Activated T-helper 1 cell treated with Interleukin-2 at 50 U/mL for 16 hours (primary cell): Measurements from ENCODE around the gene GAS2L2.
"Not testable (repeated sequence)": the region's sequence is repeated elsewhere in the genome, so short reads cannot be mapped to it uniquely, and the experiment has no call there.

ENCODE experiments used
- DNase-seq: peaks from one replicate; pipeline ENCODE4 v3.0.0-alpha.2; 2020; ENCODE audit warnings: low read depth

GAS2L2 gene

DNA sequence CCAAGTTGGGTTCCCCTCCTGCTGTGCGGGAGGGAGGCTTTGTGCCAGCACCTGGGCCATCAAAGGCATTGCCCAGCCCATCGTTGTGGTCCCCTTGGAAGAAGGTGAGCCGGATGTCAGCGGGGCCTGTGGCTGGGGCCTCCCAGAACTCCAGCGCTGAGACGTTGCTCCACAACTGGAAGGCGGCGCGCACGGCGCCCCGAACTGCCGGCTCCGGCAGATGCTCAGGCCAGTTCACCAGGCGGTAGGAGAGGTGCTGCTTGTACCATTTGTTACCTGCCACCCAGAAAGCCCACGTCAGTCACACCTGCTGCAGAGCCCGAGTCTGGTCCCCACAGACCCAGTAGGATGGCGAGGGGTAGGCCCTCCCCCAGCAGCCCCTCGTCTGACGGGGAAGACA lies 20.1 kb upstream of the GAS2L2 start:
- no peak for DNase-seq

DNA sequence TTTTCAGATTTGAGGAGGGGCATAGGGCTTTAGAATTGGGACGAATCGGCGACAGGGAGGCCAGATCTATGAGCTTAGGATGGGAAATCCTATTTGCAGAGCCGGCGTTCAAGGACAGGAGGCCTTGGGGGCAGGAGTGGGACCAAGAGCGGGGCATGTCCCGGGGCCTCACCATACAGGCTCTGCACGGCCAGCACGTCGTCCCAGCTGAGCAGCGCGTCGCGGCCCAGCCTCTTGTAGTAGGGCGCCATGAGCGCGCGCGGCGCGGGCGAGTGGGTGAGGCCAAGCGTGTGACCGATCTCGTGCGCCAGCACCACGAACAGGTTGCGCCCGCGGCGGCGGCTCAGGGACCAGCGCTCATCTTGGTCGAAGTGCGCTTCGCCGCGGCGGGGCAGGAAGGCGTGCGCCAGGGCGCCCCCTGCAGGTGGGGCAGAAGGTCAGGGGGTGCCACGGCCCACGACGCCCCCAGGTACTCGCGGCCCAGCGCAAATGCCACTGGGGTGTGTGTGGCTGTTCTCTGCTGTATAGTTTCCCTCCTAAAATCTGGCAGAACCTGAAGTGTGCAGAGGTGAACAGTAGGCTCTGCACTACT lies 17.0 kb upstream of the GAS2L2 start:
- no peak for DNase-seq

DNA sequence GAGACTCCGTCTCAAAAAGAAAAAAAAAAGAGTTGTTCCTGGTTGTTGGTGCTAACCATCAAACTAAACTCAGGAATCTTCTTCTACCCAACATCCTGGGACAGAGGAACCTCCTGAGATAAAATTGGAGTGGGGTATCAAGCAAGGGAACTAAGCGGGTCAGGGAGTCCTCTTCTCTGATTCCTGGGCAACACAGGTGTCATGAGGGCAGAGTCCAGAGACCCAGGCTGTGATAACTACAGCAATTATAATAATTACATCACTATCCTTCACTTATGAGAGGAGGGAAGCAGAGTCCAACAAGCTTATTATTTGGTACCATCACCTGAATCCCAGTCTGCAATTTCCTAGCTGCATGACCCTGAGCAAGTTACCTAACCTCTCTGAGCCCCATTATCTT lies 15.8 kb upstream of the GAS2L2 start:
- no peak for DNase-seq

DNA sequence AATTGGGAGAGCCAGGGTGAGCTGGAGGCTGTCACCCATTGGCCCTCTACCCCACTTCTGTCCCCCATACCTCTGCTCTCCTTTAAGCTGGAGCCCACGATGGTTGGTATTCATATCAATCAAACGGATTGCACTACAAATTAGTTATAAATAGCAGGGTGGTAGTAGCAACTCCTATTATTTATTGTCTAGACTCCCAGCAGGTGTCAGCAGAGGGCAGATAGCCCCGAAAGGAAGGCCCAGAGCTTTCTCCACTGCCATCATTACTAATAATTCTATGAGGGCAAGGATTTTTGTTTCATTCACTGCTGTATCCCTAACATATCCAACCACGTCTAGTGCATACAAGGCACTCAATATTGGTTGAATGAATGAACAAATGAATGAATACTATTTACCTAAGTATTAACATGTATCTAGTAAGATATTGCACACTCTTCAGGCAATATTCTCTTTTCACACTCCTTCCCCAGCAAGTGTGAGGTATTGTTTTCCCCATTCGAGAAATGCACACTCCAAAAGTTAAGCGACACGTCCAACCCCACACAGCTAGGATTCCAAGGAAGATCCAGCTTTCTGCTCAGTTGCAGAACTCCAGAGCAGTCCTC lies 14.0 kb upstream of the GAS2L2 start:
- no peak for DNase-seq

DNA sequence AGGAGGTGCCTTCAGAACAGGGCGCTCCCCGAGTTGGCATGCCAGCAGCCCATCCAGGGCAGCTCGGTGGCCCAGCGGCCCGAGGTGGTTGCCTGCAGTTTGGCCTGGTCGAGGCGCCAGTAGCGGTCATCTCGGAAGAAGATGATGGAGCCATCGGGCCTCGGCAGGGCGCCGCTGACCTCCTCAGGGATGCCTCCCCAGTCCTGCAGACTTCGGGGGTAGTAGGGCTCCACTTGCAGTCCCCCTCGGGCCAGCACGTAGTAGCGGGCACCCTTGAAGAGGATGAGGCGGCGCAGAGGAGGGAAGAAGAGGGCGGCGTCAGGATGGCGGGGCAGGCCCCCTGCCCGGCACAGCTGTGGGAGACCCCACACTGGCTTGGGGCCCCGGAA lies 13.4 kb upstream of the GAS2L2 start:
- DNase-seq: no peak

DNA sequence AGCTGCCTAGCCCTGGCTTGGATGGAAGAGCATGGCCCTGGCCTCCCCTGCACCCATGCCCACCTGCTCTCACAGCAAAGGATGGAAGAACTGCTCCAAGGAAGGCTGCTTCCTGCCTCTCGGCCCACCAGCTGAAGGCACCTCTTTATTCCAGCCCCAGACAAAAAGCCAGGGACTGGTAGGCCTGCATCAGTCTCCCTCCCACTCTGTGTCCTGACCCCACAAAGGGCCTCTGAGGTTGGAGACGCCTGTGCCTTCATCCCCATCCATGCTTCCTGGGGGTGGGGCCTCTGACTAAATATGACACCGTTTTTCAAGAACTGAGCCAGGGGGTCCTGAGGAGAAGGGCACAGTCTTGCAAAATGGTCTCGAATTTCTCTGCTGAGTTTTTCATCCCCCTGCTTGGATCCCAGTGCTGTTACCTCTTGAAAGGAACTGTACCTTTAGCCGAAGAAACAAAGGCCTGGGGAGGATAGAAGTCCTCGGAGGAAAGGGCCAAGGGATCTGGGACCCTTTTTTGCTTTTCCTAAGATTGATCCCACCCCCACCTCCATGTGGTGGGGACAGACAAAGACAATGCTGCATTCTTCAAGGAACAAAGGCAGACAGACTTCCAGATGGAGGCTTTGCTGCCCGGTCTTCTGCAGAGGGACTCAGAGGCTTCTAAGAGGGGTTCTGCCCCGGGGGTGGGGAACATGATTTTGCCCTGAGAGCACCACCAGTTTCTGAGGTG lies 12.9 kb upstream of the GAS2L2 start:
- DNase-seq: no peak

DNA sequence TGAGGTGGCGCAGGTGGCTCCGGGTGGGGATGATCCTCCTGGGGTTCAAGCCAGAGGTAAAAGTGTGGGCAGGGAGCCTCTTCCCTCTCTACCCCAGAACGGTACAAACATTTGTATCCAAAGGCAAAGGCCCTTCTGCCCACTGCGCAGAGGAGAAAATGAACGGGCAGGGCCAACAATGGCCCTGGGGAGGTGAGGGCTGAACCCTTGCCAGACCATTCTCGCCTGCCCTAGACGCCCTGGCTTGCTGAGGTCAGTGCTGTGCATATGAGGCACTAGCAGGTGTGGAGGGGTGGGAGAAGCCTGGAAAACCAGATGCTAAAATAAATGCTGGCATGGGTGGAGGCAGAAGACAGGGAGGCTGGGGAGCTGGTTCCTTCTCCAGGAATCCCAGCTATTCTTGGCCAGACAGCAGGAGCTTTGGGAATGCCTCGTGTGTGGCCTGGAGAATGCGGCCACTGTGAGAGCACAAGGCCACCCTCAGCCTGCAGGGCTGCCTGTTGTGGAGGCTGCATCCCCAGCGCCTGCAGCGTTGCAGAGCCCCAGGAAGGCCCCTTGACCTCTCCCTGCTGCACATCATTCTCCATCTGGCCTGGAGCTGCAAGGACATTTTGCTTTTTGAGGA lies 12.2 kb upstream of the GAS2L2 start:
- DNase-seq: no peak

DNA sequence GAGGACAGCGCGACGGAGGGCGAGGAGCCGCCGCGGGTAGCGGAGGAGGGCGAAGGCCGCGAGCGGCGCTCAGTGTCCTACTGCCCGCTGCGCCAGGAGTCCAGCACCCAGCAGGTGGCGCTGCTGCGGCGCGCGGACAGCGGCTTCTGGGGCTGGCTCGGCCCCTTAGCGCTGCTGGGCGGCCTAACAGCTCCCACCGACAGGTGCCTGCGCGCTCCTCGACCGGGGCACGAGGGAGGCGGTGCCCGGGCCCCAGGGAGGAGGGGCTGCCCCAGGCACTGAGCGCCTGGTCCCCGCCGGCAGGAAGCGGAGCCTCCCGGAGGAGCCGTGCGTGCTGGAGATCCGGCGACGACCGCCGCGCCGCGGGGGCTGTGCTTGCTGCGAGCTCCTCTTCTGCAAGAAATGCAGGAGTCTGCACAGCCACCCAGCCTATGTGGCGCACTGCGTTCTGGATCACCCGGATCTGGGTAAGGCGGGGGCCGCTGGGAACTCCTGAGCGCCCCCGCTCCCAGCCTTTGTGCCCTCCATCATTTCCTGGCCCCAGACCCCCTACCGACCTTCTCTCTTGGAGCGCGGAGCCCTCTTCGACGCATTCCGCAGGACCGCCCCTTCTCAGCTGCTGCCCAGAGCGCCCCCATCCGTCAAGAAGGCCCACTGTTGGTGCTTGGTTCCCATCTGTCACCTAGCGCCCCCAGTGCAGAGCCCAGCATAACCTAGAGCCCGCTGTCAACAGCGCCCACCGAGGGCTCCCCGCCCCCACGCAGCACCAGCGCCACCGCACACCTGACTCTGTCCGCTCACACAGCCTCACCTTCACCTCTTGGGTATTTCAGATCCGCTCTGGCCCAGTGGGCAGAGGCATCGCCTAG lies 11.3 kb upstream of the GAS2L2 start:
- peak; percentile 78 for DNase-seq

DNA sequence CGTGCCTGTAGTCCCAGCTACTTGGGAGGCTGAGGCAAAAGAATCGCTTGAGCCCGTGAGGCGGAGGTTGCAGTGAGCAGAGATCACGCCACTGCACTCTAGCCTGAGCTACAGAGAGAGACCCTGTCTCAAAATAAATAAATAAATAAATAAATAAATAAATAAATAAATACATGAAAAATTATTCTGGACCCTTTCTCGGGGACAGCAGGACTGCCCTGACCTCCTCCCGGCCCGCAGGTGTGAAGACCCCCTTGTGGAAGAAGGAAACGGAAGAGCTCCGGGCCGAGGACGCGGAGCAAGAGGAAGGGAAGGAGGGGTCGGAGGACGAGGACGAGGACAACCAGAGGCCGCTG lies 10.7 kb upstream of the GAS2L2 start:
- DNase-seq: no peak

DNA sequence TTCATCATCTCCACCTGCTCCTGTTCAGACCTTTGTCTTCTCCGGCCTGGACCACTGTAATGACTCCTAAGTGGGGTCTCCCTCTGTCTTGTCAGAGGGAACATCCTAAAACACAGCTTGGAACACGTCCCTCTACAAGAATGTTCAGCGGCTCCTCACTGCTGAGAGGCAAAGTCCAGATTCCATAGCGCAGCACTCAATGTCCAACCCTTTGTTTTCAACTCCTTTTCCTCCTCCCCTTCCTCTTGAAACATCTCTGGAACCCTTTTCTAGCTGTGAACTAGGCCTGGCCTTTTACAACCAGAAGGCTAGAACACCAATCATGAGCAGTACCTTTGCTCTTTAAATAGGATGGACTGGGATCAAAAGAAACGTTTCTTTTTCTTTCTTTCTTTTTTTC lies 8.6 kb upstream of the GAS2L2 start:
- DNase-seq: no peak

DNA sequence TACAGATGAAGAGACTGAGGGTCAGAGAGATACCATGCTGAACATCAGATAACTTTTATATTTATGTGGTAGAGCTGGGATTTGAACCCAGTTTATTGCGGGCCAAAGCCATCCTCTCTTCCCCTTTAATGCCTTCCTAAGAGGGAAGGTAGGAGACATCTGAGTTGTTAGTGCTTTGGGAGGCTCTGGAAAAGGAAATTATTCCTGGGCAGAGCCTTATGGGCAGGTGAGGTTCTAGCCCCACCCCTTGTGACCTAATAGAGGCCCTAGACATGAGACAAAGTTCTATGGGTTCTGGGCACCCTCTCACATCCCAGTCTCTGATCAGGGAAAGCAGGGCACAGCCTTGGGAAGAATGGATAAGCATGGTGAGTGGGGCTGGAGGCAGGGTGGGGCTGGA lies 7.5 kb upstream of the GAS2L2 start, which contains the start of gene C17orf50:
TSS of gene C17orf50 (plus strand) at position 301 of the 400 bp plus-strand sequence. CDS start at position 356, 55 bp downstream.
- DNase-seq: no peak

DNA sequence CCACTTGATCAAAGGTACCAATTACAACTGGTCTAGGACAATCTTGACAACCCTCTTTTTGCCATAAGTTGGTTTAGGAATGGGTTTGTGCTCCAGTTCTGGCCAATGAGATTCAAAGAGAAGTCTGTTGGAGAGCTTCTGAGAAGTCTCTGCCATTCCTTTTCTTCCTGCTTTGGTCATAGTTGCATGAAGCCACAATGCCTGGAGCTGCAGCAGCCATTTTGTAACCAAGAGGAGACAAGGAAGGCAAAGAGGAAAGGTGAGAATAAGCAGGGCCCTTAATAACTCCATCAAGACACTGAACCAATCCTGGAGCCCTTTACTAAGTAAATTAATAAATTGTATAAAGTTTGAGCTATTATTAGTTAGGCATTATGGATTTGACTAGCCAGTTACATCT lies 4.2 kb upstream of the GAS2L2 start:
- no peak for DNase-seq

DNA sequence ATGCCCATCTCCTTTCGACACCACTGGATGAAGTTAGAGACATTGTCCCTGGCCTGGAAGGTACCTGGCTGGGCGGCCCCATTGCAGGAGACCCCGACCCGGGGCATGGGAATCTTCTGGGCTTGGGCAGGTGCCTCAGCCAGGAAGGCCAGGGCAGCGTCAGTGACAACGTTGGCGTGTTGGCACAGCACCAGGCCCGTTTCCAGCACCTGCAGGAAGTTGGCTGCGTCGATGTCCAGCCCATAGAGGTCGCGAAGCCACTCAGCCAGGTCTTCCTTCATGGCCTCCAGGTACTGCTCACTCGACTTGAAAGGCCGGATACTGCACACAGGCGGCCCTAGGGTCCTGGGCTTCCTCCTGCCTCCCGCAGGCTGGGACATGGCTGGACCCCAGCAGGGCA lies 568 bp downstream of the GAS2L2 start:
- DNase-seq: no peak

DNA sequence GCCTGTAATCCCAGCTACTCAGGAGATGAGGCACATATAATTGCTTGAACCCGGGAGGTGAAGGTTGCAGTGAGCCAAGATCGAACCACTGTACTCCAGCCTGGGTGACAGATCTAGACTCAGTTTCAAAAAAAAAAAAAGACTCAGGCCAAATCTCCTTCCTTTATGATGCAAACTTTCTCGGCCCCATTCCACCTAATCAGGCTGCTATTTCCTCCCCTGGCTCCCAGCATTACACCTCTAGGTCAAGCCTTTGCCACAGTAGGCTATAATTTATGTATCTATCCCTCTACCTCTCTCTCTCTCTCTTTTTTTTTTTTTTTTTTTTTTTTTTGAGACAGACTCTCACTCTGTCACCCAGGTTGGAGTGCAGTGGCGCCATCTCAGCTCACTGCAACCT lies 1.5 kb downstream of the GAS2L2 start:
- DNase-seq: not testable (repeated sequence)

DNA sequence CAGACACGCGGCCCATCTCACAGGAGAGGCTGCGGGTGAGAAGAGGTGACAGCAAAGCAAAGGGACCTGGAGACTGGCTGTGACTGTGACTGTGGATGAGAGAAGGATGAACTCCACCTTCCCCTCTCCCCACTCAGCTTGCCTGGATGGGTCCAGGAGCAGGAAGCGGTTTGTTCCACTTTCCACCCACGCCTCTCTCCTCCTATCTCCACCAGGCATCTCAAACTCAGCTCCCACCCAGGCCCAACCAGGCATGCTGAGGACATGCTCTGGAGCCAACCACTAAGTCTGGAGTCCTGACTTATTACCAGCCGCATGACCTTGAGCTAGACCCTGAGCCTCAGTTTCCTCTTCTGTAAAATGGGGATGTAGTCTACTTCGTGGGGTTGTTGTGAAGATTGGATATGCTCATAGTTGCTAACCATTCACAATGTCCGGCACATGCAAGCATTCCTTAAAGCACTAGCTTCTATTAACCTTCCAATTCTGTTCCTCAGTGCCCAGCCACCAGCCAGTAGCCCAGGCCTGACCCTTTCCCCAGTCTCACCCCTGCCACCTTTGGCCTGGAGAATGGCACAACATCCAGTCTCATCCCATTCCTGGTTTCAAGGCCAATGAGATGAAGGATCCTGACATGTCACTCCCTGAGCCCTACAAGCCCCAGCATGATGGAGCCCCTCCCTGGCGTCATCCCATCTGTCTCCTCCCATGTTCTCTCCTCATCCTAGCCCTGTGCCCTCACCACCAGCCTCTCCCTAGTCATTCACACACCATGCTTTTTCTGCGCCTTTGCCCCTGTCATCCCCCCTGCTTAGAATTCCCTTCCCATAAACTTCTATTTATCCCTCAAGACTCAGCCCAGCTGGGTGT lies 2.3 kb downstream of the GAS2L2 start:
- no peak for DNase-seq

DNA sequence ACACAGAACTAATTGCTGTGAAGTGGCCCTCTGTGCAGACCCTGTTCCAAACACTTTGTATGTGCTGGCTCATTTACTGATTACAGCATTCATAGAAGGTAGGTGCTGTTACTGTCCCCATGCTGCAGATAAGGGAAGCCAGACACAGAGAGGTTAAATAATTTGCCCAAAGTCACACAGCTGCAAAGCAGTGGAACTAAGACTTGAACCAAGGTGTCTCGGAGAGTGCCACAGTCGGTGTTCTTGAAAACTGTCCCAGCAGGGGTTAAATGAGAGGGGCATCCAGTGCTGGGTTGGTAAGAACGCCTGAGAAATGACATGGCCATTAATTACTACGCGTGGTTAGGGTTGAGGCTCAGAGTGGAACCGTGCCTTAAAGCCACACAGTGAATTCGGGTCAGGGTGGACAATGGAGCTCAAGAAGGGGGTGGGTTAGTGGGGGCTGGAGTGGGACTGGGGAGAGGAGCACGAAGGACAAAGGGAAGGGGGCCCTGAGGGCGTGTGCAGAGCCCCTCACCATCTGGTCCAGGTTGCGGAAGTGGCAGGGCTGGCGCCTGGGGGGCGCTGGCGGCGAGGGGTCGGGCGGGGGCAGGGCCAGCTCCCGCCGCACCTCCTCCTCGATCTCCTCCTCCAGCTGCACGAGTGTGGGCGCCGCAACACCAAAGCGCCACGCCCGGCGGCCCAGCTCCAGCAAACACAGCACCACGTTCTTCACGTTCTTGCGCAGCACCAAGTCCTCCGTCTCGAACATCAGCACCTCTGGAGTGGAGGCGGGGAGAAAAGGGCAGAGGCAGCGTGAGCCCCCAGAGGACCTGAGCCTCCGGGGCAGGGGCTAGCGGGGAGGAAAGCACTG lies 3.3 kb downstream of the GAS2L2 start:
- DNase-seq: no peak

DNA sequence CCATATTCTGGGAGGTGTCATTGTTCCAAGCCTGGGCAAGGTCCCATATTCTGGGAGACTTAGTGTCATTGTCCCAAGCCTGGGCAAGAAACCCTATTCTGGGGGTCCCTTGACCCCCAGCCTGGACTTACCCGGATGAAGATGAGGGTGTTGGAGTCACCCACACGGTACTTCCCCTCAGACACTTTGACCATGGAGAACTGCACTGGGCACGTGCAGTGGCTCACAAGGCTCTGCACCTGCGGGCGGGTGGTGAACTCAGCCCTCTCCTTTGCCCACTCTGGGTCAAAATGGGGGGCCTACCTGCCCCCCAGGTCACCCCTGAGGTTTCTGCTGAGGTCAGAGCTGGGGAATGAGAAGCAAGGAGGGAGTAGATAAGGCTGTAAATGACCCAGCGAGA lies 4.1 kb downstream of the GAS2L2 start:
- no peak for DNase-seq

DNA sequence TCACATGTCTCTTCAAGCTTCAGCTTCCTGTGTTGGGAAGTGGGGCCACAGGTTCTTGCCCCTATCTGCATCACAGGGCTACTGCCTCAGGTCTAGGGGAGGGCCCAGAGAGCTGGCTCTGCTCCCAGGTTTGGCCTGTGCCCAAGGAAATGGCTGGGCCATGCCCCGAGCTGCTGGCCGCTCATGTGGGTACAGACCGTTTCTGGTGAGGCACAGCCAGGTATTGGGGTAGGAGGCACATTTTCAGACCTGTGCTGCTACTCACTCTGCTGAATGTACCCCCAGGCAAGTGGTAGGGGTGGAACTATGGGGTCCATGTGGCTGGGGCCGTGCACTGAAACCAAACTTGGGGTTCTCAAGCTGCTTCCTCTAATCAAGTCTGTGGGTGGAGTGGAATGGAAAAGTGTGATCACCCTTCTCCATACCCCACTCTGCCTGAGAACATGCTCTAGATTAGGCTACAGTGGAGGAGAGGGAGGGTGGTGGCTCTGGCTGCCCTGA lies 4.6 kb downstream of the GAS2L2 start:
- DNase-seq: no peak

DNA sequence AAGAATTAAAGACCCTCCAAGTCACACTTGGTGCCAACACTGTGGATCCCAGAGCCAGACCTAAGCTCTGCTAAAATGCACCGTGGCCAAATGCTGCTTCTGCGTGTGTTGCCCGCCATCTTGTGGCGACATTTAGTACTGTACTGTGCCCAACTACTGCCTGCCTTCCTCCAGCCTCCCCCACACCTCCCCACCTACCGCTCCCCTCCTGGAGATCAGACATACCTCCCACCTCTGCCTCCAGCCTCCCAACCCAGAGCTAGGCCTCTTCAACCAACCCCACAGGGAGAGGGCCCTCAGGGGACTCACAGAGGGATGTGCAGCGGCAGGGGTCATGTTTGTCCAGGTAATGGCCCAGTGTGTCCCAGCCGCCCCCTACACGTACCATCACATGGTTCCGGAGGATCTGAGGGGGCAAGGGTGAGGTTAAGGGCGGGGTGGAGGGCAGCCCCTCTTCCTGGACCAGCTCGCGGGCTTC lies 5.5 kb downstream of the GAS2L2 start:
- peak; percentile 56 for DNase-seq

DNA sequence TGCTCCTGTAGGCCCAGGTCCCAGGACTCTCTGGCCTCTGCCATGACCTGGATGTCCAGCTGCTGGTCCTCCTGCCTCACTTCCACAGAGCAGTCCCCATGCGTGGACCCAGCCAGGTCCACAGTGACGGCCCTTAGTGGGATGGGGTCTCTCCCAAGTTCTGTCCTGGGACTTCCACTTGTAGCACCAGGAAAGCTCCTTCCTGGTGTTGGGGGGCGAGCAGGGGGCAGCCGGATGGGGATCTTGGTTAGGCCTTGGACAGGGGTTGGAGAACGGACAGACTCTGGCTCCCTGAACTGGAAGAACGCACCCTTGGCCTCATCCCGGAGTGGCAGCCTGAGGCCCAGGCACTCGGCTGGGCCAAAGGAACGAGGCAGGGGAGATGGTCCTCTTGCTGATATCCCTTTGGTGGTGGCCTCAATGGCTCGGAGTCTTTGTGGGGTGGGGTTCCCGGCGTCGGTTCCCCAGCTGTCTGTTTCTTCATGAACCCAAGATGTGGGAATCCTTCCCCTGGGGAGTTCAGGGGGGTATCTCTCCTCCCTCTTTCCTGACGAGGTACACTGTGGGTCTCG lies 7.2 kb downstream of the GAS2L2 start:
- DNase-seq: no peak
